ENCODE data around the gene GNAO1.

DNA sequence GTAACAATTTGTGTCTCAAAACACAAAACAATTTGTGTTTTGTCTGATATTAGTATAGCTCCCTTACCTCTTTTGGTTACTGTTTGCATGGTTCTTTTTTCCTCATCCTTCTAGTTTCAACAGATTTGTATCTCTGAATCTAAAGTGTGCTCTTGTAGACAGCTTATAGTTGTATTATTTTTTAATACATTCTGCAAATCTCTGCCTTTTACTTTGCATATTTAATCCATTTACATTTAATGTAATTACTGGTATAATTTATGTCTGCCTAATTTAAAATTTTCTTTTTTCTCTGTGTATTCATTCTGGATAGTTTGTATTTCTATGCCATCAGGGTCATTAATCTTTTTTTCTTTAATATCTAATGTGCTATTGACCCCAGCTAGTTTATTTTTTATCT, 9.9 kb upstream of the GNAO1 start:
- TF ChIP-seq, protein P1, sequence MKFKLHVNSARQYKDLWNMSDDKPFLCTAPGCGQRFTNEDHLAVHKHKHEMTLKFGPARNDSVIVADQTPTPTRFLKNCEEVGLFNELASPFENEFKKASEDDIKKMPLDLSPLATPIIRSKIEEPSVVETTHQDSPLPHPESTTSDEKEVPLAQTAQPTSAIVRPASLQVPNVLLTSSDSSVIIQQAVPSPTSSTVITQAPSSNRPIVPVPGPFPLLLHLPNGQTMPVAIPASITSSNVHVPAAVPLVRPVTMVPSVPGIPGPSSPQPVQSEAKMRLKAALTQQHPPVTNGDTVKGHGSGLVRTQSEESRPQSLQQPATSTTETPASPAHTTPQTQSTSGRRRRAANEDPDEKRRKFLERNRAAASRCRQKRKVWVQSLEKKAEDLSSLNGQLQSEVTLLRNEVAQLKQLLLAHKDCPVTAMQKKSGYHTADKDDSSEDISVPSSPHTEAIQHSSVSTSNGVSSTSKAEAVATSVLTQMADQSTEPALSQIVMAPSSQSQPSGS (CRISPR knock-in tag; IDR thresholded peaks at IDR 0.05), result no peak
- TF ChIP-seq, protein P2, sequence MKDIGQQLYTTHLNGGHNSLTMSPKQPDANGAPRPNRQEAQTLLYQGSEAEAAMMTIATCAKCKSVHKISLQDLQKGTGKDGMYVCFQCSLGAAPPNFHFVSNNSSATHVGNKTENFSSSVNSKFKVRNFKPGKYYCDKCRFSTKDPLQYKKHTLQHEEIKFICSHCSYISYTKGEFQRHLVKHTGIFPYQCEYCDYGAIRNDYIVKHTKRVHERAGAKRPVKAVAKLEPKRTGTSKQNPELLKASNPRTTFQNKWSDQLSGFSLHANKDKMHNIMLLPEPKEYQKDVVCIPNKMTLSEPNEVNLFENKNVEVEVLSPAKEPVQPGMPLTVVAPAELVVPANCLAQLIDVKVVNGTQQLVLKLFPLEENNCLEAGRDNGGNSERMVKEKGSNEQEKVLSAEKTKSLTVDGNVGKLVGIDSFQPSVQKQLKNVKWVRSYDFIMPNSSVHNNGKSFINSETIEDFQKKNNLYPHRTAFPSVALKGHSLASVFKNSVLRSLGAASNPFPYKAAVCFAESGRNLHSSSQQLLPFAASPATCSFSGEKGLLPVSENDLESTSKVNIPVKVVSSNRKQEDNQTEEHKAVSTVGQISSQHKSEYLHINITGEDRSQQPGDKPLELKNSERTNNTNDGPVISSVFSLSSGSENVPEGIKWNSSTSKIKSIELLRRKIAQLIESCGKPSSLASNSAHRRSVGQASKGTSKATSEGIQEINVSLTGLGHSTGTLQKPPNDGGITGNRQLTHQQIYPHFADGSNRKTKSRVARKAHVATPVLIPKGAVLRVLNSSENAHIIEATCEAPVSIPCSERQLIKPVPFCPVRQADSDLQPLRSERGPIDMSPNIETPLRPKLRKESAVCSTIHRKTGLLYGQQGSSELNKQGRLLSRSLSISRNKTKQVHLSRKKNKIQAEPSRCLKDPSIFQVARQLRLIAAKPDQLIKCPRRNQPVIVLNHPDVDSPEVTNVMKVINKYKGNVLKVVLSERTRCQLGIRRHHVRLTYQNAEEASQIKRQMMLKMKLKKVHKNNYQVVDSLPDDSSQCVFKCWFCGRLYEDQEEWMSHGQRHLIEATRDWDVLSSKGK (CRISPR knock-in tag; IDR thresholded peaks at IDR 0.05), result no peak
- no peak for TF ChIP-seq MYC (IDR thresholded peaks at IDR 0.05; ENCODE audit: low read depth, low read length)
- no peak for TF ChIP-seq MYC (CRISPR knock-in tag; IDR thresholded peaks at IDR 0.05; ENCODE audit: borderline replicate concordance, low read depth)
- TF ChIP-seq BHLHE40 (IDR thresholded peaks at IDR 0.05; ENCODE audit: low read length), result no peak
